CD14-positive monocyte (primary cell): ENCODE measurements around the gene TPSG1. TPM values are rescaled to one million over a fixed set of nuclear protein-coding genes. Genes with fewer than 3 reads are reported as not detected.

Experiments
- DNase-seq, 3 donors: peaks; one replicate each; pipeline ENCODE4 v3.0.0-alpha.2; 2011 to 2022
- H2AFZ ChIP-seq: 2 replicates; pipeline ENCODE4 v1.6.0; 2012; ENCODE audit warnings: mild to moderate bottlenecking, low read depth, low read length, inconsistent platforms; ENCODE audit not compliant: insufficient read depth, poor library complexity, severe bottlenecking
- H3K27ac ChIP-seq, 2 donors: 1 replicate in 1 of 2; 2 replicates in 1 of 2; pipeline ENCODE4 v1.5.1; 2012 to 2013; ENCODE audit warnings: low read length in 2 of 2, control low read depth in 1 of 2, inconsistent platforms in 1 of 2, low read depth in 1 of 2, mild to moderate bottlenecking in 1 of 2
- H3K27me3 ChIP-seq, 2 donors: one replicate each; pipeline versions ENCODE4 v1.6.0 to v1.6.1; 2011 to 2013; ENCODE audit warnings: low read length in 2 of 2; ENCODE audit not compliant: control insufficient read depth in 2 of 2, insufficient read depth in 2 of 2
- H3K36me3 ChIP-seq, 2 donors: replicated peaks in 1 of 2; 1 replicate in 1 of 2; 2 replicates in 1 of 2; pipeline versions ENCODE4 v1.5.1 to v1.6.1; 2012 to 2013; ENCODE audit warnings: low read length in 2 of 2, control low read depth in 1 of 2, inconsistent platforms in 1 of 2, mild to moderate bottlenecking in 1 of 2; ENCODE audit not compliant: insufficient read depth in 2 of 2, control insufficient read depth in 1 of 2
- H3K4me1 ChIP-seq, 2 donors: 1 replicate in 1 of 2; 2 replicates in 1 of 2; pipeline versions ENCODE4 v1.5.1 to v1.6.1; 2012 to 2013; ENCODE audit warnings: low read length in 2 of 2, control low read depth in 1 of 2, inconsistent platforms in 1 of 2, mild to moderate bottlenecking in 1 of 2, moderate library complexity in 1 of 2; ENCODE audit not compliant: insufficient read depth in 2 of 2, control insufficient read depth in 1 of 2
- H3K4me2 ChIP-seq: replicated peaks from 2 replicates; pipeline ENCODE3; 2012; ENCODE audit warnings: low read length, moderate library complexity, mild to moderate bottlenecking; ENCODE audit not compliant: poor library complexity, severe bottlenecking; ENCODE audit errors: extremely low read depth
- H3K4me3 ChIP-seq, 3 experiments: fragments of 200-600 bp in 1 of 3; sonication (generic) in 1 of 3; replicated peaks in 1 of 3; 1 replicate in 2 of 3; 2 replicates in 1 of 3; pipeline ENCODE4 v1.5.1; 2011 to 2013; ENCODE audit warnings: low read length in 3 of 3, mild to moderate bottlenecking in 3 of 3, control low read depth in 2 of 3, low read depth in 2 of 3, inconsistent platforms in 1 of 3, moderate library complexity in 1 of 3
- H3K79me2 ChIP-seq: 2 replicates; pipeline ENCODE4 v1.6.0; 2012; ENCODE audit warnings: mild to moderate bottlenecking, control low read depth, inconsistent platforms, low read length, moderate library complexity; ENCODE audit not compliant: insufficient read depth
- H3K9ac ChIP-seq: 2 replicates; pipeline ENCODE4 v1.6.0; 2017; ENCODE audit warnings: low read length, mild to moderate bottlenecking; ENCODE audit not compliant: insufficient read depth, poor library complexity, severe bottlenecking
- H3K9me3 ChIP-seq, 2 donors: replicated peaks in 1 of 2; 1 replicate in 1 of 2; 2 replicates in 1 of 2; pipeline versions ENCODE4 v1.5.1 to v1.6.1; 2012 to 2013; ENCODE audit warnings: low read length in 2 of 2, control low read depth in 1 of 2; ENCODE audit not compliant: control insufficient read depth in 1 of 2, insufficient read depth in 1 of 2
- H4K20me1 ChIP-seq: 2 replicates; pipeline ENCODE4 v1.6.0; 2012; ENCODE audit warnings: mild to moderate bottlenecking, low read length, control low read depth, moderate library complexity; ENCODE audit not compliant: insufficient read depth
- H3K27ac Mint-ChIP-seq, 7 donors: one replicate each; pipeline ENCODE4 v1.8.0; 2020; ENCODE audit warnings: mild to moderate bottlenecking in 7 of 7, mixed read lengths in 7 of 7, moderate library complexity in 6 of 7, inconsistent platforms in 2 of 7
- H3K27me3 Mint-ChIP-seq, 3 donors: one replicate each; pipeline ENCODE4 v1.8.0; 2021 to 2022; ENCODE audit warnings: low read depth in 3 of 3, mild to moderate bottlenecking in 3 of 3, mixed read lengths in 3 of 3, moderate library complexity in 3 of 3, inconsistent platforms in 1 of 3
- H3K36me3 Mint-ChIP-seq, 2 donors: one replicate each; pipeline ENCODE4 v1.8.0; 2020; ENCODE audit warnings: mixed read lengths in 2 of 2, inconsistent platforms in 1 of 2, mild to moderate bottlenecking in 1 of 2
- H3K4me1 Mint-ChIP-seq: one replicate; pipeline ENCODE4 v1.8.0; 2020; ENCODE audit warnings: mild to moderate bottlenecking, mixed read lengths
- H3K4me3 Mint-ChIP-seq, 2 donors: one replicate each; pipeline ENCODE4 v1.8.0; 2020; ENCODE audit warnings: mild to moderate bottlenecking in 2 of 2, mixed read lengths in 2 of 2, moderate library complexity in 1 of 2
- H3K9me3 Mint-ChIP-seq, 7 donors: one replicate each; pipeline ENCODE4 v1.8.0; 2020 to 2022; ENCODE audit warnings: mixed read lengths in 7 of 7, mild to moderate bottlenecking in 6 of 7, moderate library complexity in 6 of 7, inconsistent platforms in 2 of 7
- CTCF ChIP-seq: fragments of 200-600 bp; IDR thresholded peaks from one replicate; pipeline ENCODE4 v1.8.0; 2022; ENCODE audit warnings: antibody characterized with exemption, mild to moderate bottlenecking
- WGBS: methylation state at CpG from one replicate; pipeline ENCODE4 v1.1.5; 2013; ENCODE audit warnings: missing lambda C conversion rate; ENCODE audit not compliant: insufficient coverage; 5-methylcytosine and 5-hydroxymethylcytosine counted together
- intact Hi-C, 2 donors: fragments of 100-400 bp; cut with micrococcal nuclease; formaldehyde crosslinking; loops; one replicate each; pipeline versions ENCODE4 v1.15.0 to v1.15.1; 2023
- polyA plus RNA-seq, 3 donors: library from polyadenylated mRNA; depleted of rRNA in 1 of 3; unstranded in 2 of 3; stranded (reverse) in 1 of 3; fragments of 300-500 nt in 2 of 3; fragments of >200 nt in 1 of 3; fragmentation: Illumina TruSeq in 2 of 3; gene quantifications; 1 replicate in 2 of 3; 2 replicates in 1 of 3; pipeline ENCODE4 v1.2.3, GENCODE V29; 2012 to 2021

Gene TPSG1
- polyA plus RNA-seq, 3 donors, result not detected

- Histone ChIP-seq H3K9me3 (no peaks in the 10 kb centered on the region), H3K27ac (no peak overlapping the region), H3K9ac (no peak overlapping the region), H3K4me1 (no peaks in the 10 kb centered on the region), H3K27me3 (no peaks in the 10 kb centered on the region), H3K4me3 (no peak overlapping the region), H2AFZ (no peak overlapping the region), H3K79me2 (no peaks in the 10 kb centered on the region), H4K20me1 (no peaks in the 10 kb centered on the region), H3K4me2 (no peak overlapping the region), H3K36me3 (no peaks in the 10 kb centered on the region)
- no peak overlapping the region for H3K4me3 Mint-ChIP-seq
- H3K4me1 Mint-ChIP-seq, result no peaks in the 10 kb centered on the region
- no peak overlapping the region for H3K27ac Mint-ChIP-seq
- 92% methylated on average over 23 of the region's 24 CpGs for WGBS
- TF ChIP-seq CTCF, result no peak
- peaks cover 0 to 6% (median 0%) of the 10 kb centered on the region in 3 donors for H3K27me3 Mint-ChIP-seq
- H3K9me3 Mint-ChIP-seq, result peaks cover 0 to 3% (median 0%) of the 10 kb centered on the region in 7 donors
- intact Hi-C loops, result loop anchor here in 1 of 2 donors (10.0 kb wide), 1 partner anchor 47 kb away; no protein-coding TSS in a partner anchor
- H3K36me3 Mint-ChIP-seq, result no peaks in the 10 kb centered on the region
- DNase-seq, result no peak
Observed at GRCh38 chr16:1217526-1217925, 7.5 kb downstream of the TPSG1 start.

GRCh38 chr16:1216681-1217400, 8.2 kb downstream of the TPSG1 start:
- 93% methylated on average over 30 of the region's 32 CpGs for WGBS
- no peak for TF ChIP-seq CTCF

More at GRCh38 chr16:1216681-1217400, 8.2 kb downstream of the TPSG1 start:
- no peaks in the 10 kb centered on the region for H3K36me3 Mint-ChIP-seq
- H3K9me3 Mint-ChIP-seq, result peaks cover 0 to 3% (median 0%) of the 10 kb centered on the region in 7 donors
- Histone ChIP-seq H3K9ac (no peak overlapping the region), H3K4me1 (no peaks in the 10 kb centered on the region), H2AFZ (no peak overlapping the region), H4K20me1 (no peaks in the 10 kb centered on the region), H3K9me3 (no peaks in the 10 kb centered on the region), H3K4me2 (no peak overlapping the region), H3K79me2 (no peaks in the 10 kb centered on the region), H3K4me3 (no peak overlapping the region), H3K36me3 (no peaks in the 10 kb centered on the region), H3K27me3 (no peaks in the 10 kb centered on the region), H3K27ac (no peak overlapping the region)
- no peak overlapping the region for H3K4me3 Mint-ChIP-seq
- no peak for DNase-seq
- peaks cover 0 to 6% (median 0%) of the 10 kb centered on the region in 3 donors for H3K27me3 Mint-ChIP-seq
- intact Hi-C loops, result loop anchor here in 1 of 2 donors (10.0 kb wide), 1 partner anchor 48 kb away; no protein-coding TSS in a partner anchor
- H3K4me1 Mint-ChIP-seq, result no peaks in the 10 kb centered on the region
- no peak overlapping the region for H3K27ac Mint-ChIP-seq
